Suppressor macrophage treated with lipopolysaccharide for 1 hour (primary cell): ENCODE data around the gene SPEG.

ENCODE experiments used
- DNase-seq, 3 donors: peaks; one replicate each; pipeline ENCODE4 v3.0.0-alpha.2; 2020 to 2022

Gene SPEG

GRCh38 chr2:219499555-219499954 lies 64.9 kb downstream of the SPEG start:
- no peak for DNase-seq

- DNase-seq, result no peak
Observed at GRCh38 chr2:219500135-219500534, 65.5 kb downstream of the SPEG start.

- DNase-seq, result no peak
Observed at GRCh38 chr2:219501849-219502248, 67.2 kb downstream of the SPEG start.

- no peak for DNase-seq
Observed at GRCh38 chr2:219502618-219503017, 68.0 kb downstream of the SPEG start.

GRCh38 chr2:219505585-219505984 lies 70.9 kb downstream of the SPEG start:
- DNase-seq, result no peak

- no peak for DNase-seq
Observed at GRCh38 chr2:219506153-219506801, 71.6 kb downstream of the SPEG start.

- DNase-seq, result no peak
Observed at GRCh38 chr2:219506802-219507526, 72.3 kb downstream of the SPEG start.

GRCh38 chr2:219507581-219508443 lies 73.2 kb downstream of the SPEG start:
- DNase-seq, result no peak

GRCh38 chr2:219508444-219508734 lies 73.7 kb downstream of the SPEG start:
- no peak for DNase-seq

- DNase-seq, result no peak
Observed at GRCh38 chr2:219508971-219509779, 74.5 kb downstream of the SPEG start.

GRCh38 chr2:219509780-219510511 lies 75.3 kb downstream of the SPEG start:
- DNase-seq, result peak; percentile 51 to 76 (median 57)

- DNase-seq, result no peak
Observed at GRCh38 chr2:219510512-219511135, 76.0 kb downstream of the SPEG start.

GRCh38 chr2:219511547-219512325 lies 77.1 kb downstream of the SPEG start:
- DNase-seq, result no peak

- DNase-seq, result no peak
Observed at GRCh38 chr2:219512524-219513216, 78.0 kb downstream of the SPEG start.

GRCh38 chr2:219513787-219514186 lies 79.1 kb downstream of the SPEG start:
- no peak for DNase-seq

GRCh38 chr2:219514196-219514761 lies 79.6 kb downstream of the SPEG start, which contains the start of gene ASIC4:
ASIC4 (plus strand) TSS chr2:219514482; CDS start chr2:219514725, 243 bp downstream.
- no peak for DNase-seq

- no peak for DNase-seq
Observed at GRCh38 chr2:219514836-219515235, 80.2 kb downstream of the SPEG start.

GRCh38 chr2:219515874-219516629 lies 81.4 kb downstream of the SPEG start:
- DNase-seq, result no peak

- DNase-seq, result peak in 1 of 3 donors; percentile 28
Observed at GRCh38 chr2:219516888-219517287, 82.2 kb downstream of the SPEG start.
